SU-DHL-6 (cell line): ENCODE measurements around the gene MMP19.

Source experiments
- H2AFZ ChIP-seq: fragments of 200-600 bp; sonication (generic); 2 replicates; pipeline ENCODE4 v1.6.1; 2014; ENCODE audit warnings: low read depth, mild to moderate bottlenecking, moderate library complexity, mixed read lengths, antibody characterized with exemption, low read length; ENCODE audit not compliant: severe bottlenecking
- H3F3A ChIP-seq: fragments of 200-600 bp; shearing (Covaris generic); 2 replicates; pipeline ENCODE4 v1.6.0; 2016; ENCODE audit warnings: antibody characterized with exemption, mild to moderate bottlenecking; ENCODE audit not compliant: insufficient read depth
- H3K27ac ChIP-seq: fragments of 200-600 bp; sonication (generic); 2 replicates; pipeline ENCODE4 v1.5.1; 2016; ENCODE audit warnings: low read depth, mild to moderate bottlenecking, low read length, moderate library complexity, mixed read lengths
- H3K27me3 ChIP-seq: fragments of 200-600 bp; sonication (generic), shearing (Covaris generic); 2 replicates; pipeline ENCODE4 v1.6.0; 2014; ENCODE audit warnings: mild to moderate bottlenecking, low read length
- H3K36me3 ChIP-seq: fragments of 200-600 bp; sonication (generic); 2 replicates; pipeline ENCODE4 v1.6.1; 2014; ENCODE audit warnings: mild to moderate bottlenecking, low read length, mixed read lengths
- H3K4me2 ChIP-seq: fragments of 300-600, 200-600 bp; shearing (Covaris generic), sonication (generic); 2 replicates; pipeline ENCODE4 v1.6.0; 2014; ENCODE audit warnings: low read length, low read depth, mild to moderate bottlenecking; ENCODE audit not compliant: poor library complexity, severe bottlenecking
- H3K4me3 ChIP-seq: fragments of 200-600 bp; sonication (generic); 2 replicates; pipeline ENCODE4 v1.5.1; 2014; ENCODE audit warnings: antibody characterized with exemption, low read length, mild to moderate bottlenecking, mixed read lengths; ENCODE audit not compliant: insufficient read depth, poor library complexity, severe bottlenecking
- H3K79me2 ChIP-seq: fragments of 200-600 bp; sonication (generic); 2 replicates; pipeline ENCODE4 v1.6.1; 2014; ENCODE audit warnings: mild to moderate bottlenecking, low read length, moderate library complexity; ENCODE audit not compliant: insufficient read depth
- H3K9ac ChIP-seq: fragments of 200-600 bp; sonication (generic); 2 replicates; pipeline ENCODE4 v1.7.0; 2014; ENCODE audit warnings: mild to moderate bottlenecking, low read length
- H3K9me2 ChIP-seq: fragments of 200-600 bp; sonication (generic); replicated peaks from 2 replicates; pipeline ENCODE4 v1.6.1; 2014; ENCODE audit warnings: low read length; ENCODE audit not compliant: insufficient read depth
- H3K9me3 ChIP-seq: fragments of 200-600 bp; sonication (generic); 2 replicates; pipeline ENCODE4 v1.6.1; 2014; ENCODE audit warnings: low read length, mixed read lengths; ENCODE audit not compliant: insufficient read depth
- H4K20me1 ChIP-seq: fragments of 200-600 bp; sonication (generic); 2 replicates; pipeline ENCODE4 v1.6.1; 2014; ENCODE audit warnings: low read depth, mild to moderate bottlenecking, antibody characterized with exemption, low read length, moderate library complexity, mixed read lengths
- EZH2phosphoT487 ChIP-seq: fragments of 200-600 bp; sonication (generic), shearing (Covaris generic); conservative IDR thresholded peaks from 2 replicates; pipeline ENCODE4 v1.6.1; 2018; ENCODE audit warnings: mild to moderate bottlenecking, antibody characterized with exemption, low read length, moderate library complexity, mixed read lengths
- TF ChIP-seq, protein P1 (sequence below): fragments of 200-600 bp; sonication (generic); IDR thresholded peaks from one replicate; pipeline ENCODE4 v1.5.1; 2017; ENCODE audit warnings: antibody characterized with exemption, mild to moderate bottlenecking, low read length, moderate library complexity; ENCODE audit not compliant: insufficient read depth, poor library complexity, severe bottlenecking

The MMP19 gene

DNA sequence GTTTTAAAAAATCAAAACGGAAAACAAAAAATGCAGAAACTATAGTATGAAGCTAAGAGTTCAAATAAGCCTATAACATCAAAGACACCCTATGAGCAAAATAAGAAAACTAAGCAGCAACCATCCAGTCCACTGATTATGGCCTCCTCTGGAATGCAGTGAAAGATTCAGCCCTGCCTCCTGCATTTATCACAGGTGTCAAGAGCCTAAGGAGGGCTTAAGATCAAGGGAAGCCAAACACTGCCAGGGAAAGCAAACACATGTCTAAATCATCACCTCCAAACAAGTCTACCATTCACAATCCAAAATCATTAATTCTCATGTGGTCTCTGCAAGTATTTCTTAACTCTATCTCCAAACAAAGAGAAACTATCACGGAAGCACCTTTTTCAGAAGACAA is 53.6 kb downstream of the MMP19 start:
- Histone ChIP-seq H3K27ac (no peak overlapping the region), H3K27me3 (no peaks in the 10 kb centered on the region), H3K79me2 (no peaks in the 10 kb centered on the region), H4K20me1 (no peaks in the 10 kb centered on the region), H3K36me3 (peaks cover 57% of the 10 kb centered on the region), H3K9me2 (no peaks in the 10 kb centered on the region), H3K9me3 (no peaks in the 10 kb centered on the region), H2AFZ (no peak overlapping the region), H3K4me3 (no peak overlapping the region), H3K4me2 (no peak overlapping the region), H3F3A (0 out of 2 replicates have a peak, but pooled peaks cover 7% of the 10 kb centered on the region), H3K9ac (no peak overlapping the region)
- TF ChIP-seq EZH2phosphoT487, result no peak
- TF ChIP-seq, protein P1, sequence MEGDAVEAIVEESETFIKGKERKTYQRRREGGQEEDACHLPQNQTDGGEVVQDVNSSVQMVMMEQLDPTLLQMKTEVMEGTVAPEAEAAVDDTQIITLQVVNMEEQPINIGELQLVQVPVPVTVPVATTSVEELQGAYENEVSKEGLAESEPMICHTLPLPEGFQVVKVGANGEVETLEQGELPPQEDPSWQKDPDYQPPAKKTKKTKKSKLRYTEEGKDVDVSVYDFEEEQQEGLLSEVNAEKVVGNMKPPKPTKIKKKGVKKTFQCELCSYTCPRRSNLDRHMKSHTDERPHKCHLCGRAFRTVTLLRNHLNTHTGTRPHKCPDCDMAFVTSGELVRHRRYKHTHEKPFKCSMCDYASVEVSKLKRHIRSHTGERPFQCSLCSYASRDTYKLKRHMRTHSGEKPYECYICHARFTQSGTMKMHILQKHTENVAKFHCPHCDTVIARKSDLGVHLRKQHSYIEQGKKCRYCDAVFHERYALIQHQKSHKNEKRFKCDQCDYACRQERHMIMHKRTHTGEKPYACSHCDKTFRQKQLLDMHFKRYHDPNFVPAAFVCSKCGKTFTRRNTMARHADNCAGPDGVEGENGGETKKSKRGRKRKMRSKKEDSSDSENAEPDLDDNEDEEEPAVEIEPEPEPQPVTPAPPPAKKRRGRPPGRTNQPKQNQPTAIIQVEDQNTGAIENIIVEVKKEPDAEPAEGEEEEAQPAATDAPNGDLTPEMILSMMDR, result no peak

DNA sequence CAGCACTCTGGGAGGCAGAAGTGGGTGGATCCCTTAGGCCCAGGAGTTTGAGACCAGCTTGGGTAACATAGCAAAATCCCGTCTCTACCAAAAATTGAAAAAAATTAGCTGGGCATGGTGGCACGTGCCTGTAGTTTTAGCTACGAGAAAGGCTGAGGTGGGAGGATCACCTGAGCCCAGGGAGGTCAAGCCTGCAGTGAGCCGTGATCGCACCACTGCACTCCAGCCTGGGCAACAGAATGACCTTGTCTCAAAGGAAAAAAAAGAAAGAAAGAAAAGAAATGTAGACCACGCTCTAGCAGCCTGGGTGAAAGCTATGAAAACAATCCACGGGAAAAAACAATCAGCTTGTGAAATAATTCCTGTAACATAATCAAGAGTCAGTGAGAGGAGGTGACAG is 54.2 kb downstream of the MMP19 start:
- Histone ChIP-seq H3K4me3 (no peak overlapping the region), H3K36me3 (peaks cover 57% of the 10 kb centered on the region), H3K79me2 (no peaks in the 10 kb centered on the region), H3K9me3 (no peaks in the 10 kb centered on the region), H4K20me1 (no peaks in the 10 kb centered on the region), H2AFZ (no peak overlapping the region), H3K9ac (no peak overlapping the region), H3K27me3 (no peaks in the 10 kb centered on the region), H3K4me2 (no peak overlapping the region), H3F3A (0 out of 2 replicates have a peak, but pooled peaks cover 7% of the 10 kb centered on the region), H3K27ac (no peak overlapping the region), H3K9me2 (no peaks in the 10 kb centered on the region)
- TF ChIP-seq, protein P1, result no peak
- no peak for TF ChIP-seq EZH2phosphoT487
